HEK293 (cell line): Measurements from ENCODE around the gene FNDC11.

Source experiments
- PRDM1 ChIP-seq: fragments of 450-650 bp; formaldehyde crosslinking; IDR thresholded peaks from 2 replicates; pipeline ENCODE4; 2016; ENCODE audit warnings: missing biosample characterization, missing genetic modification characterization
- ZFP3 ChIP-seq: fragments of 450-650 bp; formaldehyde crosslinking; IDR thresholded peaks from 2 replicates; pipeline ENCODE4 v1.5.1; 2016; ENCODE audit warnings: low read depth, missing biosample characterization, missing genetic modification characterization
- ZNF274 ChIP-seq, 2 experiments: fragments of 200-500 bp in 1 of 2; fragments of 450-650 bp in 1 of 2; sonication (Bioruptor generic) in 1 of 2; formaldehyde crosslinking in 1 of 2; IDR thresholded peaks; 2 replicates each; pipeline versions ENCODE4 v1.5.1 to v1.6.1; 2014 to 2016; ENCODE audit warnings: borderline replicate concordance in 1 of 2, inconsistent platforms in 1 of 2, low read length in 1 of 2, missing biosample characterization in 1 of 2, missing genetic modification characterization in 1 of 2
- ZNF311 ChIP-seq: fragments of 450-650 bp; formaldehyde crosslinking; IDR thresholded peaks from 2 replicates; pipeline ENCODE4 v1.5.1; 2017; ENCODE audit warnings: missing biosample characterization, missing genetic modification characterization, borderline replicate concordance
- ZNF350 ChIP-seq: fragments of 450-650 bp; formaldehyde crosslinking; IDR thresholded peaks from 2 replicates; pipeline ENCODE4 v1.5.0; 2017; ENCODE audit warnings: missing biosample characterization, mild to moderate bottlenecking, missing genetic modification characterization
- ZNF747 ChIP-seq: fragments of 450-650 bp; formaldehyde crosslinking; IDR thresholded peaks from 2 replicates; pipeline ENCODE4 v1.5.1; 2016; ENCODE audit warnings: missing biosample characterization, missing genetic modification characterization
- TF ChIP-seq, protein P1 (sequence below): fragments of 450-650 bp; formaldehyde crosslinking; IDR thresholded peaks from 2 replicates; pipeline ENCODE4 v1.5.1; 2016; ENCODE audit warnings: missing biosample characterization, missing genetic modification characterization
- TF ChIP-seq, protein P2 (sequence below): IDR thresholded peaks from 2 replicates; pipeline ENCODE4 v1.6.1; 2011; ENCODE audit warnings: mild to moderate bottlenecking, low read depth, low read length, borderline replicate concordance
- TF ChIP-seq, protein P3 (sequence below): fragments of 450-650 bp; formaldehyde crosslinking; IDR thresholded peaks from 2 replicates; pipeline ENCODE4 v1.5.1; 2016; ENCODE audit warnings: missing biosample characterization, missing genetic modification characterization
- TF ChIP-seq, protein P4 (sequence below): fragments of 450-650 bp; formaldehyde crosslinking; IDR thresholded peaks from 2 replicates; pipeline ENCODE4 v1.5.1; 2016; ENCODE audit warnings: missing biosample characterization, missing genetic modification characterization, borderline replicate concordance
- TF ChIP-seq, protein P5 (sequence below): fragments of 450-650 bp; formaldehyde crosslinking; IDR thresholded peaks from 2 replicates; pipeline ENCODE4 v1.5.1; 2016; ENCODE audit warnings: missing biosample characterization, missing genetic modification characterization, low read depth

DNA sequence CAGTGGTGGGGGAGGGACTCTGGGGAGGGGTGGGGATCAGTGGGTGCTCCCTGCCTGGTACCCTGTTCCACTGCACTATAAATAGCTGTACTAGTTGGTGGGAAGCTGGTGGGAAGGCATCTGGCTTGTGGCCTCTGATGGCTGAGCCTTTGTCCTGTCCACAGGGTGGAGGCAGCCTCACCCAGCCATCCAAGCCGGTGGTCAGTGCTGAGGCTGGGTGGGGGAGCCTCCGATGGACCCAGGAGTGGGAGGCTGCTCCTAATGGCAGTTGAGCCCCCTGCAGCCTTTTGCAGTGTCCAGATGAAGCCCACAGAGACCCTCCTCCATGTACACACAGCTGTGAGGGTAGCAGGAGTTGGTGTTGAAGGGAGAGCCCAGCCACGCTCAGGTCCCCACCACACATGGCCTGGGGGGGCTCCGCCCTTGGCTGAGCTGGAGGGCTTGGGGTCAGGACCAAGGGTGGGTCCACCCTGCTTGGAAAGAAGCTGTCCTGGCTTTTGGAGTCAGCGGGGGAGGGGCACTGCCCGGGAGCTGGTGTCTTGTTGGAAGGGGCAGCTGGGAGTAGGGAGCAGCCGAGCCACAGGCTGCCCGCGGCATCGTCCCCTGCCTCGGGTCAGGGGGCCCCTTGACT lies 30.9 kb upstream of the FNDC11 start:
- TF ChIP-seq, protein P1, sequence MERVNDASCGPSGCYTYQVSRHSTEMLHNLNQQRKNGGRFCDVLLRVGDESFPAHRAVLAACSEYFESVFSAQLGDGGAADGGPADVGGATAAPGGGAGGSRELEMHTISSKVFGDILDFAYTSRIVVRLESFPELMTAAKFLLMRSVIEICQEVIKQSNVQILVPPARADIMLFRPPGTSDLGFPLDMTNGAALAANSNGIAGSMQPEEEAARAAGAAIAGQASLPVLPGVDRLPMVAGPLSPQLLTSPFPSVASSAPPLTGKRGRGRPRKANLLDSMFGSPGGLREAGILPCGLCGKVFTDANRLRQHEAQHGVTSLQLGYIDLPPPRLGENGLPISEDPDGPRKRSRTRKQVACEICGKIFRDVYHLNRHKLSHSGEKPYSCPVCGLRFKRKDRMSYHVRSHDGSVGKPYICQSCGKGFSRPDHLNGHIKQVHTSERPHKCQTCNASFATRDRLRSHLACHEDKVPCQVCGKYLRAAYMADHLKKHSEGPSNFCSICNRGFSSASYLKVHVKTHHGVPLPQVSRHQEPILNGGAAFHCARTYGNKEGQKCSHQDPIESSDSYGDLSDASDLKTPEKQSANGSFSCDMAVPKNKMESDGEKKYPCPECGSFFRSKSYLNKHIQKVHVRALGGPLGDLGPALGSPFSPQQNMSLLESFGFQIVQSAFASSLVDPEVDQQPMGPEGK (tag by site-specific recombination): no peak
- TF ChIP-seq, protein P2, sequence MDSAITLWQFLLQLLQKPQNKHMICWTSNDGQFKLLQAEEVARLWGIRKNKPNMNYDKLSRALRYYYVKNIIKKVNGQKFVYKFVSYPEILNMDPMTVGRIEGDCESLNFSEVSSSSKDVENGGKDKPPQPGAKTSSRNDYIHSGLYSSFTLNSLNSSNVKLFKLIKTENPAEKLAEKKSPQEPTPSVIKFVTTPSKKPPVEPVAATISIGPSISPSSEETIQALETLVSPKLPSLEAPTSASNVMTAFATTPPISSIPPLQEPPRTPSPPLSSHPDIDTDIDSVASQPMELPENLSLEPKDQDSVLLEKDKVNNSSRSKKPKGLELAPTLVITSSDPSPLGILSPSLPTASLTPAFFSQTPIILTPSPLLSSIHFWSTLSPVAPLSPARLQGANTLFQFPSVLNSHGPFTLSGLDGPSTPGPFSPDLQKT: no peak
- TF ChIP-seq, protein P3, sequence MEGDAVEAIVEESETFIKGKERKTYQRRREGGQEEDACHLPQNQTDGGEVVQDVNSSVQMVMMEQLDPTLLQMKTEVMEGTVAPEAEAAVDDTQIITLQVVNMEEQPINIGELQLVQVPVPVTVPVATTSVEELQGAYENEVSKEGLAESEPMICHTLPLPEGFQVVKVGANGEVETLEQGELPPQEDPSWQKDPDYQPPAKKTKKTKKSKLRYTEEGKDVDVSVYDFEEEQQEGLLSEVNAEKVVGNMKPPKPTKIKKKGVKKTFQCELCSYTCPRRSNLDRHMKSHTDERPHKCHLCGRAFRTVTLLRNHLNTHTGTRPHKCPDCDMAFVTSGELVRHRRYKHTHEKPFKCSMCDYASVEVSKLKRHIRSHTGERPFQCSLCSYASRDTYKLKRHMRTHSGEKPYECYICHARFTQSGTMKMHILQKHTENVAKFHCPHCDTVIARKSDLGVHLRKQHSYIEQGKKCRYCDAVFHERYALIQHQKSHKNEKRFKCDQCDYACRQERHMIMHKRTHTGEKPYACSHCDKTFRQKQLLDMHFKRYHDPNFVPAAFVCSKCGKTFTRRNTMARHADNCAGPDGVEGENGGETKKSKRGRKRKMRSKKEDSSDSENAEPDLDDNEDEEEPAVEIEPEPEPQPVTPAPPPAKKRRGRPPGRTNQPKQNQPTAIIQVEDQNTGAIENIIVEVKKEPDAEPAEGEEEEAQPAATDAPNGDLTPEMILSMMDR (tag by site-specific recombination): no peak
- TF ChIP-seq, protein P4, sequence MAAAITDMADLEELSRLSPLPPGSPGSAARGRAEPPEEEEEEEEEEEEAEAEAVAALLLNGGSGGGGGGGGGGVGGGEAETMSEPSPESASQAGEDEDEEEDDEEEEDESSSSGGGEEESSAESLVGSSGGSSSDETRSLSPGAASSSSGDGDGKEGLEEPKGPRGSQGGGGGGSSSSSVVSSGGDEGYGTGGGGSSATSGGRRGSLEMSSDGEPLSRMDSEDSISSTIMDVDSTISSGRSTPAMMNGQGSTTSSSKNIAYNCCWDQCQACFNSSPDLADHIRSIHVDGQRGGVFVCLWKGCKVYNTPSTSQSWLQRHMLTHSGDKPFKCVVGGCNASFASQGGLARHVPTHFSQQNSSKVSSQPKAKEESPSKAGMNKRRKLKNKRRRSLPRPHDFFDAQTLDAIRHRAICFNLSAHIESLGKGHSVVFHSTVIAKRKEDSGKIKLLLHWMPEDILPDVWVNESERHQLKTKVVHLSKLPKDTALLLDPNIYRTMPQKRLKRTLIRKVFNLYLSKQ (tag by site-specific recombination): no peak
- TF ChIP-seq ZNF350 (tag by site-specific recombination) (no peak), ZFP3 (no peak), PRDM1 (no peak), ZNF747 (tag by site-specific recombination) (no peak), ZNF274 (IDR thresholded peaks at IDR 0.05; ENCODE audit: low read length) (no peak), ZNF274 (tag by site-specific recombination; IDR thresholded peaks at IDR 0.05; ENCODE audit: borderline replicate concordance) (no peak), ZNF311 (no peak)
- TF ChIP-seq, protein P5, sequence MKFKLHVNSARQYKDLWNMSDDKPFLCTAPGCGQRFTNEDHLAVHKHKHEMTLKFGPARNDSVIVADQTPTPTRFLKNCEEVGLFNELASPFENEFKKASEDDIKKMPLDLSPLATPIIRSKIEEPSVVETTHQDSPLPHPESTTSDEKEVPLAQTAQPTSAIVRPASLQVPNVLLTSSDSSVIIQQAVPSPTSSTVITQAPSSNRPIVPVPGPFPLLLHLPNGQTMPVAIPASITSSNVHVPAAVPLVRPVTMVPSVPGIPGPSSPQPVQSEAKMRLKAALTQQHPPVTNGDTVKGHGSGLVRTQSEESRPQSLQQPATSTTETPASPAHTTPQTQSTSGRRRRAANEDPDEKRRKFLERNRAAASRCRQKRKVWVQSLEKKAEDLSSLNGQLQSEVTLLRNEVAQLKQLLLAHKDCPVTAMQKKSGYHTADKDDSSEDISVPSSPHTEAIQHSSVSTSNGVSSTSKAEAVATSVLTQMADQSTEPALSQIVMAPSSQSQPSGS (tag by site-specific recombination): no peak
